T-helper 22 cell (primary cell): ENCODE data around the gene CYB5D1.
"Not testable (repeated sequence)": the region's sequence is repeated elsewhere in the genome, so short reads cannot be mapped to it uniquely, and the experiment has no call there.

Experiments
- DNase-seq: peaks from one replicate; pipeline ENCODE4 v3.0.0-alpha.2; 2020; ENCODE audit warnings: low read depth

Gene CYB5D1

GRCh38 chr17:7856011-7856810 is 1.6 kb upstream of the CYB5D1 start:
- DNase-seq = no peak

DNA sequence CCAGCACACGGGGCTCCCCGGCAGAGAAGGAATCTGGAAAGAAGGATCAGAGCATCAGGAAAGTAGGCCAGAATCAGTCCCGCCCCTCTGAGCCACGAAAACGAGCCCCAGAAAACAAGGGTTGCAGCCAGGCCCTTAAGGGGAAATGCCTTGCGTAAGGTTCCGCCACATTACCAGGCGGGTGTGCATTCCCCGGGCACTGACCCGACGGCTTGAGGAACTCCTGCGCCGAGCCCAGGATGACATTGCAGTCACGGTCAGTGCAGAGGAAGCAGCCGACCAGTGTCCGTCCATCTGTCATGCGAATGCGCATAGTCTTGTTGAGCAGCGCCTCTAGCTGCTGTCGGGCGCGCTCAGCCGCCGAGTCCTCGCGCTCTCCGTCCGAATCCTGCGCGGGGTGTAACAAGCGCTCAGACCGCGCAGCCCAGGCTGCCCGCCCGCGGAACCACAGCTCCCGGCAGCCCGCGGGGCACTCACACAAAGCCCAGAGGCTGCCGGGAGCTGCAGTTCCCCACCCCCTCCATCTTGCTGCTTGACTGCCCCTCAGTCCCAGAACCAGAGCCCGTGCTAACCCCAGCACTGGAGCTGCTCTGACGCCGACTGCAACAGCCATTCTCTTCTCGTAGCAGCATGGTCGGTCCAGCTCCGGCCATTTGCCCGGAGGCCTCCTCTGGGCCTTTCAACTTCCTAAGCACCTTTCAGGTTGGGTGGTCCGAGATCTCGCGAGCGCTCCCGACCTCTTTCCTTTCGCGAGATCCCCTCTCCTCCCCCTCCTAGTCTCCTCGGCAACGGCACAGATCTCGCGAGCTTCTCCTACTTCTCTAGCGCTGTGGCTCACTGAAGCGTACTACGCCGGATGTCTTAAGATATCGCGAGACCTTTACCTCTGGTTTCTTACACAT is 741 bp upstream of the CYB5D1 start, which contains the start of gene NAA38:
NAA38 (minus strand) TSS at position 749 of the 902 bp plus-strand sequence; CDS start at position 653, 96 bp downstream.
- DNase-seq = peak; percentile 95

DNA sequence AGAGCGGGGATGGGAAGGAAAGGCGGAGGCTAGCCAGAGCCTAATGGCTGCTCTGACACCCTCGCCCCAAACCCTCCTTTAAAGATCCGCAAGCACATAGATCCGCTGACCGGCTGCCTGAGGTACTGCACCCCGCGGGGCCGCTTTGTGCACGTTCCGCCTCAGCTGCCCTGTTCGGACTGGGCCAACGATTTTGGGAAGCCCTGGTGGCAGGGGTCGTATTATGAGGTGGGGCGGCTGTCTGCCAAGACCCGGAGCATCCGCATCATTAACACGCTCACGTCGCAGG is 663 bp downstream of the CYB5D1 start:
- DNase-seq = no peak

- no peak for DNase-seq
Measured at GRCh38 chr17:7859028-7859427, 1.2 kb downstream of the CYB5D1 start.

- DNase-seq = peak; percentile 29
Measured at GRCh38 chr17:7862692-7863437, 5.1 kb downstream of the CYB5D1 start.

DNA sequence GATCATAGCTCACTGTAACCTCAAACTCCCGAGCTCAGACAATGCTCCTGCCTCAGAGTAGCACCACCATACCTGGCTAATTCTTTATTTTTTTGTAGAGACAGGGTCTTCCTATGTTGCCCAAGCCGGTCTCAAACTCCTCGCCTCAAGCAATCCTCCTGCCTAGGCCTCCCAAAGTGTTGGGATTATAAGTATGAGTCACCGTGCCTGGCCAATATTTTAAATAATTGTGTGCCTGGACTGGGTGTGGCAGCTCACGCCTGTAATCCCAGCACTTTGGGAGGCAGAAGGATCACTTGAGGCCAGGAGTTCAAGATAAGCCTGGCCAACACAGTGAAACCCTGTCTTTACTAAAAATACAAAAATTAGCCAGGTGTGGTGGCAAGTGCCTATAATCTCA is 6.6 kb downstream of the CYB5D1 start:
- not testable (repeated sequence) for DNase-seq

DNA sequence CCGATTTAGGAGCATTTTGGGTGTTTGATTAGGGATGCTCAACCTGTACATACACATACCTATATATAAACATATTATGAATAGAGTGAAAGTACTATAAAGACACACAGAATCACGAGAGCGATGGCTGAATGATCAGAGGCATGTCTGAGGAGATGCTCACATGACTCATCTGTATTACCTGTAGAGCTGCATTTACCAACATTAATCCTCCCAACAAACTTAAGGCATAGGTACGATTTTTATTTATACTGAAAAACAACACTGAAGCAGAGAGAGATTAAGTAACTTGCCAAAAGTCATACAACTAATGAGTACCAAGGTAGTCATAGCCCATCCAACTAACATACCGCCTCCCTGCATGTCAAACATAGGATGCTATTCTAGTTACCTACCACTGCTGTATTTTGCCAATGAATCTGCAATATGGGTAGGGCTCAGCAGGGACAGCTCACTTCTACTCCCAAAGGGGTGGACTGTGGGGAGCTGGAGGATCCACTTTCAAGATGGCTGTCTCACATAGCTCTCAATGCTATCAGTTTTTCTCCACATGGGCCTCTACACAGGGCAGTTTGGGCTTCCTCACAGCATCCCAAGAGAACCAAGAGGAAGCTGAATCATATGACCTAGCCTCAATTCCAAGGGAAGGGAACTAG is 7.3 kb downstream of the CYB5D1 start:
- DNase-seq = no peak

- no peak for DNase-seq
Measured at GRCh38 chr17:7867881-7868329, 10.1 kb downstream of the CYB5D1 start.

GRCh38 chr17:7873051-7873450 is 15.2 kb downstream of the CYB5D1 start:
- no peak for DNase-seq

DNA sequence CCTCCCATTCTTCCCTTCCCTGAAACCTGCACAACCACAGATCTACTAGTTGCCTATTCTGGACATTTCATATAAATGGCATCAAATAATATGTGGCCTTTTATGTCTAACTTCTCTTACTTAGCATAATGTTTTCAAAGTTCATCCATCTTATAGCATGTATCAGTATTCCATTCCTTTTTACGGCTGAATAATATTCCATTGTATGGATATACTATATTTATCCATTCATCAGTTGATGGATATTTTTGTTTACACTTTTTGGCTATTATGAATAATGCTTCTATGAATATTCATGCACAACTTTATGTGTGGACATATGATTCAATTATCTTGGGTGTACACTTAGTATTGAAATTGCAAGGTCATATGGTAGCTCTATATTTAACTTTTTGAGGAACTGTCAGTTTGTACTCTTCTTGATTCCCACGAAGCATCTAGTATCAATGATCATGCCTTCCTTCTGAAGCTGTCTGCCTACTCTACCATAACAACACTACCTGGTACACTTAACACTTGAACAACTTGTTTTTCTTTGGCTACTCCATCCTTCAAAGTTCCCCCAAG is 18.1 kb downstream of the CYB5D1 start:
- DNase-seq = no peak

DNA sequence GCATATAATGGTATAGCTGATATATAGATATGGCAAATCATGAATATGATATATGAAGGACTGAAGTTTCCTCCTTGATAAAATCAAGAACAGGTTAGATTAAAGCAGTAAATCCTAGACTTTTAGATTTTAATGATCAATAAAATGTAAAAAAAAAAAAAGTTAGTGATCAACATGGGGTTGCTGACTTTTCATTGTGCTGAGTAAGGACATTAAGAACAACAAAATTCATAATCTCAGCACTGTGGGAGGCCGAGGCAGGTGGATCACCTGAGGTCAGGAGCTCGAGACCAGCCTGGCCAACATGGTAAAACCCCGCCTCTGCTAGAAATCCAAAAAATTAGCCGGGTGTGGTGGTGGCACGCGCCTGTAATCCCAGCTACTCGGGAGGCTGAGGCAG is 20.4 kb downstream of the CYB5D1 start:
- no peak for DNase-seq

DNA sequence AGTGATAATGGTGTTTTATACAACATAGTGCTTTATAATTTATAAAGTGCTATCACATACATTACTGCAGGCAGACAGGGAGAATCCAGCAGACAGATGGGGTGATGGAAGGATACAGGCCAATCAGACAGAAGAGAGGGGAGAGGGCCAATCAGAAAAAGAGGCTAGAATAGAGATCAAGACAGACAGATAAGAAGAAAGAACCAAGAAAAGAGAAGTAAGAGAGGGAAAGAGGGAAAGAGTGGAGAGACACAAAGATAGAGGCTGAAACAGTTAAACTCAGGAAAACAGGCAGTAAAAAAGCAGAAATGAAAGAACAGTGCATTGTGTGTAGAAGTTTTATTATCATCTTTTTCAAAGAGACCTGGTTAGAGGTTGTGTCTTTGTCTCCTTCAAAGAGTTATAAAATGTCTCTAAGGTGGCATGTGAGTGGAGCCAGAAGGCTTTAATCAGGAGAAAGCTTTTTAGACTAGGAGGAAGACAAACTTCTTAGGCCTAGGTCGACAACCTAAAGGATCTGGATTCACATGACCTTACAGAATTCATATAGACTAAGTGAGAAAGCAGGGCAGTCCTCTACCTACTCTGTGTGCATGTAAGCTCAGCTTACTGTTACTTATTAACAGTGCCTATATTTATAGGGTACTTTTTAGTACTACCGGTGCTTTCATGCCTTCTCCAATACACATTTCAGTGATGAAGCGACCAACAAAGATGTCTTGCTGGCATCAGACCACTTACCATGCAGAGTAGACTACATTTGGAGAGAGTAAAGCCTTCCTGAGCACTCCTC is 22.5 kb downstream of the CYB5D1 start:
- no peak for DNase-seq

DNA sequence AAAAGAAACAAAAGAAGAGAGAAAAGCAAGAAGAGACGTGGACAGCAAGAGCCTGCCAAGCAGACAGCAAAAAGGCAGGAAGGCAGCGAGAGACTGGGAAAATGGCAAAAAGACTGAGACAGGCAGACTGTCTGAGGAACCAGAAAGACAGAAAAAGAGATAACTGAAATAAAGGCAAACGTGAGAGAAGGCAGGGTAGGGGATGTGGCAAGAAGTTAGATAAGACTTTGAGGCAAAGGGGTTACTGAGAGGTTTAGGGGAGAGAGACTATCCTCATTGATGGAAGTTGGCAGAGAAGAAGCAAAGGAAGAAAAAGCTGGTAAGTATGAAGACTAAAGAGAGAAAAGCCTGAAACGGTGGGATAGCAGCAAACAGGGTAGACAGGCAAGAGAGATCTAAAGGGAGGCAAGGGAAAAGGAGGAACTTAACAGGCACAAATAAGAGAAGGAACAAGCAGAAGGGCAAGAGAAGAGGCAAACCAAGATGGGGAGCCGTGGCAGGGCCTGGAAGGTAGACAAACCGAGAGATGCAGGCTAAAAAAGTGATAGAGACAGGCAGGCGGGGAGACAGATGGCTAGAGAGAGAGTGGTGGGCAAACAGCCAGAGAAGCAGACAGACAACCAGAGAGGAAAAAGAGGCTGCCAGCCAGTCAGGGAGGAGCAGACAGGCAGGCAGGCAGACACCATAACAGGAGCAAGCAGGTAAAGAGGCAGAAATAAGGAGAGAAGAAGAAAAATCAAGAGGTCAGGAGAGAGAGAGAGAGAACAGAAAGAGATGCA is 23.7 kb downstream of the CYB5D1 start:
- DNase-seq = no peak

- DNase-seq = no peak
Measured at GRCh38 chr17:7882068-7882467, 24.3 kb downstream of the CYB5D1 start.

GRCh38 chr17:7882629-7883028 is 24.8 kb downstream of the CYB5D1 start:
- DNase-seq = no peak

- DNase-seq = peak; percentile 25
Measured at GRCh38 chr17:7883781-7884386, 26.1 kb downstream of the CYB5D1 start.

GRCh38 chr17:7884581-7885366 is 27.0 kb downstream of the CYB5D1 start:
- DNase-seq = peak; percentile 36

DNA sequence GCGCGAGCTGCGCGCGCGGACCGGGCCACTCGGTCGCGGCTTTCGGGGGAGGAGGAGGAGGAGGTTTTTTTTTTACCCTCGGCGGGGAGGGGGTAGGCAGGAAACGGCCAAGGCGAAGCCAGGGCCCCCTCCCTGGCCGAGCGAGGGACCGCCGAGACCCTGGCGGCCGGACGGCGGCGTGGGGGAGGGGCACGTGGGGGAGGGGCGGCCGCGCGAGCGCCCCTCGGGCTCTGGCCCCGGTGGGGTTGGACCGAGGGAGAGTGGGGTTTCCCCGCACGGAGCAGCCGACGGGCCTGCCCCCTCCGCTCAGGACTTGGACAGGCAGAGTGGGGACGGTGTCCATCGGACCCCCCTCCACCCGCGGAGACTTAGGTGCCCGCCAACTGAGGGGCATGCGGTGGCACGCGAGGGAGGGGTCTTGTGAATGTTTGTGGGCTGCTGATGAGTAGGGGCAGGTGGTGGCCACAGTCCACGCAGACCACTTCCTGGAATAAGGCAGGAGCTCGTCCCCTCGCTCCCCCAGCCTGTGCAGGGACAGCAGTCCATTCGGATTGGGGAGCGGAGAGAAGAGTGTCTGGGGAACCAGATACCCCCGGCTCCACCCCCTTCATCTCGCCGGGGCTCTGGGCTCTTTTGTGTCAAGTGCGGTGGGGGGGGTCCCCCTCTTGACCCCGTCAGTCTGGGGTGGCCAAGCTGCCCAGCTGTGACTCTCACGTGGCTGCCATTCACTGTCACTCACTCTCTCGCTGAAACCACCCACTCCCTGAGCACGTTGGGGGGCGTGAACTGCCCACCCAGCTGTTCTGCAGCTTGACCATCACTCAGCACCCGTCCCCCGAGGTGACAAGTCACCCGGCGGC is 27.8 kb downstream of the CYB5D1 start:
- peak; percentile 14 for DNase-seq
